Left kidney (tissue), 2 donors: Measurements from ENCODE around the gene EBF3. TPM values are rescaled to one million over a fixed set of nuclear protein-coding genes. Genes with fewer than 3 reads are reported as not detected.

Experiments used
- DNase-seq: peaks from one replicate; pipeline ENCODE4 v3.0.0-alpha.2; 2013
- polyA plus RNA-seq: library from polyadenylated mRNA; unstranded; fragments of 120-200 nt; gene quantifications from one replicate; pipeline ENCODE4 v1.2.1, GENCODE V29; 2013; ENCODE audit not compliant: insufficient read length

EBF3 gene
- polyA plus RNA-seq, 1 donor: 2.7 TPM

DNA sequence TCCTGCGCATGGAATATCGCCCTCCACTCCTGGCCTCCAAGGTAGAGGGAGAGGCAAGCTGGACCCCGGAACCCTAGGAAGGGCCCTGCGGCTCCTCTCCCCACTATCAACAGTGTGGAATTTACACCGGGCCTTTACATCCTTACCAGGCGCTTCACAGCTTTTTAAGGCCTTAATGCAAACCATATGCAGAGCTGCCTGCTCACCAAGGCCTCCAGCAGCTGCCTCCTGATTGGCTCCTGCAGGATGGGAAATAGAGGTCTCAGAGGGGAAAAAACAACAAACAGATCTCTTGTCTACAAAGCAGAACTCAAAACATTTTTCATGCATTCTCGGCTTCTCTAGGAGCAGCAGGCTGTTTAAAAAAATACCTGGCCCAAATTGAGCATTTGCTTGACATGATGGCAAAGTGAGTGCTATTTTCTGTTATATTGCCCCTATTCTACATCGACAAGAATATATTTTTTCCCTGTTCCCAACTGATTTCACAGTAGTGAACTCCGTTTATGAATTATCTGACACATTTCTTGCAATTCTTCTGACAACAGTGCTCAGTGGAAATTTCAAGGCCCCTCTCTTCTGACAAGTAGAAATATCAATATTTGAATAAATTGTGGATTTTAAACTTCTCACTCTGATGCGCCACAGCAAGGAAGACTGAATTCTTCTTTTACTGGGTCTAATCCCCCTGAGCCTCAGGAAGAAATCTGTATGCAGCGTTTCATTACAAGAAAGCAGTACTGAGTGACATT lies 51.7 kb downstream of the EBF3 start:
- DNase-seq: no peak

DNA sequence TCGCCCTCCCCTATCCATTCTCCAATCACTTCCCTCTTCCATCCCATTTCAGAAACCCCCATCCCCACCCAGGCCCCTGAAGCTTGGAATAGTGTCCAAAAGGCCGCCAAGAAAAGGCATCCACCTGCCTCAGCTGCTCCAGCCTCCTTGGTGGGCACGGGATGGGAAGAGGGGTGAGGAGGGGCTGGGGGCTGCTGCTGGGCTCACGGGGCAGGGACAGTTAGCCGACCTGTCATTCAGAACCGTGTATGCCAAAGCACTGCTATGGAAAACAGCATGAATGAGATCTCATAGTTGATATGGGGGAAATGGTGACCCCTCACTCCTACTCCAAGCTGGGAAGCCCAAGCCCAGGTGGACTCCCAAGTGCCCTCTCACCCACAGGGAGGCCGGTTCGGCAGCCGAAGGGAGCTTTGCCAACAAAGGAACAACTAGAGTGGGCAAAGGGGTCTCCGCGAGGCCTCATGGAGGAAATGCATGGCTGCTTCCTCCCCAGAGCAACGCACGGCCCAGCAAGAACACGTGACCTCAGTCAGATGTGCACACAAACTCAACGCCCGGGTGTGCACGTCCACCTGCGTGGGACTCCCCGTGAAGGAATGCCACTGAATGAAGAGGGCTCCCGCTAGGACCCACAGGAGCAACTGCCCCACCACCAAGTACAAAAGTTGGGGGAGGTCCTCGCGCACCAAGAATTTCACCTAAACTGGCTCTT lies 52.5 kb downstream of the EBF3 start:
- DNase-seq: no peak

DNA sequence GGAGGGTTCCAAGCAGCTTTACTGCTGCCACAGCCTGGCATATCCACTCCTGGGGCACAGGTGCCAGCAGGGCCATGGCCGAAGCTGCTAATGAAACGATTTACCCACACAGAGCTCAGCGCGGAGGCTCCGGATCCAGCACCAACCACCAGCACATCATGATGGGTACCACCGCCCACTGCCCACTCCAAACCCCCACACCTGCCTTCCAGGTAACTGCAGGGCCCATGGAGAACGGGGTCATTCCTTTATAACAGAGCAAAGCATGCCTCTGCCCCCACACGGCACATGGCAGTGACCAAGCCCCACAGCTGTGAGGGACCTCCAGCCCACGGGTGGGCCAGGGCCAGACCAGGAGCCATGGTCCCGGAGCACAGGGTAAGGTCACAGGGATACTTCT lies 53.2 kb downstream of the EBF3 start:
- DNase-seq: no peak

DNA sequence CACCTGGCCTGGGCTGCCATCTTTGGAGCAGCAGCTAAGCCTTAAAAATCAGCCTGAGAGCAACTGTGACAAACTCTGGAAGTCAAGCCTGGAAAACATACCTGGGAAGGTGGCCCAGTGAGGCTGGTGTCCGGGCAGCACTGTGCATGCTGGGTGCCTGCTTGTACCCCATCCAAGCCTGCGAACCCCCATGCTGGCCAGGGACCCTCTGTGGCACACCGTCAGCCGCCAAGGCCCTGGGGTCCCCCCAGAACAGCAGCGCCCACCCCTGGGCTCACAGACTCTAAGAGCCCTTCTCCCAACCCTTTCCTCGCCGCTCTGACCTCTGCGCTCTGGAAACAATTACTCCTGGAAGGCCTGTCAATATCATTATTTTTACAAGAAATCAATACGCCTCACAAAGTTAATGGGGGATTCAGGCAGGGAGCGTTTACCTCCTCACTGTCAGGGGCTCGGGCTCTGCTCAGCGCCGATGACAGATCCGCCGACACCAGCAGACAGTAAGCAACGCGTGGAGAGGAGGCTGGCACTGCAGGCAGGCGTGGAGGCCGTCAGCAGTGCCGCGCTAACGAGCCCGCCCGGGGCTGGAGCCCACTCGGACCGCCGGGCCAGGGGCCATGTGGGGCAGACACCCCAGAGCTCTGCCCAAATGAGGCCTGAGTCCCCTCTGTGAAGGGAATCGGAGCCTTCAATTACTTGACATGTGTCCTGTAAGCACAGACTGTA lies 54.4 kb downstream of the EBF3 start:
- DNase-seq: no peak

DNA sequence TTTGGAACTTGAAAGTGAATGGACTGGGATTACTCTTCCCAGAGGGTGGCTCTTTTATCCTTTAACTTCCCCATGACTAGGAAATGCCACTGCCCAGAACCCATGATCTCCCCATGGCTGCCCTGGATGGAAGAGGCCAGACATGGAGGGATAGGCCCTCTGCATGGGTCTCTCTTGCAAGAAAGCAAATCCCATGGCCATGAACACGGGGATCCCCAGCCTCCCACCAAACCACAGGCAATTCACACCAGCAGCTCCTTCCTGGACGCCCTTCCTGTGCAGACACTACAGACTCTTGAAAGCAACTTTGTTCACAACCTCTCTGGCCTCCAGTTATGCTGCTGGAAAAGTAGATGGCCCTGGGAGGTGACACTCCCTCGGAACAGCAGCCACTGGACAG lies 55.0 kb downstream of the EBF3 start:
- DNase-seq: no peak

- no peak for DNase-seq
Measured at GRCh38 chr10:129908406-129908805, 55.7 kb downstream of the EBF3 start.

GRCh38 chr10:129905553-129905952 lies 58.5 kb downstream of the EBF3 start:
- no peak for DNase-seq

GRCh38 chr10:129904323-129904722 lies 59.8 kb downstream of the EBF3 start:
- no peak for DNase-seq

GRCh38 chr10:129901389-129902006 lies 62.6 kb downstream of the EBF3 start:
- no peak for DNase-seq

- no peak for DNase-seq
Measured at GRCh38 chr10:129900825-129901224, 63.2 kb downstream of the EBF3 start.

DNA sequence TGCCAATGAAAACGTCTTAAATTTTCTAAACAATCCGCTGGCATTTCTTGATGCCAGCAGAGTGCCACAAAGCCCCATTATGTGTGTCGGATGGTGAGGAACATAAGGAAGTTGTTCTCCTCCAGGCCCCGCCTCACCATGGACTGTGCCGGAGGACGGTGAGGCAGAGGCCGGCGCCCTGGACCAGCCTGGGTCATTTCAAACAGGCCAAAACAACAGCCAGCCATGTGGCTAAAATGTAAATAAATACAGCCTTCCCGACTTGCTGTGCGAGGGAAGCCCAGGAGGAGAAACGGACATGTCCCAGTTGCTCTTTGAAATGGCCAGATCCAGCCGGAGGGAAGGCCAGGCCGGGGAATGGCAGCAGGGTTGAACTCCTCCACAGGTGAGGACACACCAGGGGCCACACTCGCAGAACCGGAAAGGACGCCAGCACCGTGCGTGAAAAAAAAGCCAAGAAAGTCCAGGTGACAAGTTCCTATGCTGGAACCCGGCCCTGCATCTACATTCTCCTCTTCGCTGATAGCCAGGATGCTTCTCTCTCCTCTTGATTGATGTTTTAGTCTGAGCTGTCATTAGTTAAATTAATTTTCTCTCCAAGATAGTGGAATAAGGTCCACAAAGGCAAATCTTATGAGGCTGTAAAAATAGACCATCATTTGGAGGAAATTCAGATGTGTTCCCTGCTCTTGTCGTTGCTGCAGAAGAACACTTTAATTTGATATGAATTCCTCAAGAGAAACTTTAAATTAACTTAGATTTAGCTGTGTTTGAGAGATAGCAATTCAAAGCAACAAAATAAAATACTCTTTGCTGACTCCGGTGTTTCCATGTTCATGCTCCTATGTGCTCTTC lies 64.6 kb downstream of the EBF3 start:
- DNase-seq: no peak

DNA sequence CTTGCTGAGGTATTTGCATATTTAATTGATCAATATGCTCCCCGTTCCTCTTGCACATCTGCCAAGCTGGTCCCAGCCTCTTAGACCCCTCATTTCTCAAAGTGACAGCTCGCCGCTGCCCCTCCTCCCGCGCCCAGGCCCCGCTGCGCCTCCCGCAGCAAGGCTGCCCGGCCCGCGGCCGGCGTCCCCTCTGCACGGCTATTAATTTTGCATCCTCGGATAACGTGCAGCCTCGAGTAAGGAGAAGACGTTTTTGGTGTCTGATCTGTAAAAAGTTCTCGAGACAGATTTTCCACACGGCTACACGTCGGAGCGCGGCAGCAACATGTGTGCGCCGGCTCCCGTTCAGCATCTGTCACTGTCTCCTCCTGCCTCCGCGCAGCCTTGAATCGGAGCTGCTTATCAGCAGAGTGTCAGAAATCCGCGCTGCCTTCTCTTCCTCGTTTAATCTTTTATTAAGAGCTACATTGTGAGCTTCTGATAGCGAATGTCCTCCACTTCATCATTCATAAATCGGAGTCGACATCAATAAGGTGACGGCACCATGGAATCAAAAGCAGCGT lies 65.3 kb downstream of the EBF3 start:
- no peak for DNase-seq

GRCh38 chr10:129897871-129898626 lies 66.0 kb downstream of the EBF3 start:
- no peak for DNase-seq

GRCh38 chr10:129896860-129897200 lies 67.2 kb downstream of the EBF3 start:
- no peak for DNase-seq

DNA sequence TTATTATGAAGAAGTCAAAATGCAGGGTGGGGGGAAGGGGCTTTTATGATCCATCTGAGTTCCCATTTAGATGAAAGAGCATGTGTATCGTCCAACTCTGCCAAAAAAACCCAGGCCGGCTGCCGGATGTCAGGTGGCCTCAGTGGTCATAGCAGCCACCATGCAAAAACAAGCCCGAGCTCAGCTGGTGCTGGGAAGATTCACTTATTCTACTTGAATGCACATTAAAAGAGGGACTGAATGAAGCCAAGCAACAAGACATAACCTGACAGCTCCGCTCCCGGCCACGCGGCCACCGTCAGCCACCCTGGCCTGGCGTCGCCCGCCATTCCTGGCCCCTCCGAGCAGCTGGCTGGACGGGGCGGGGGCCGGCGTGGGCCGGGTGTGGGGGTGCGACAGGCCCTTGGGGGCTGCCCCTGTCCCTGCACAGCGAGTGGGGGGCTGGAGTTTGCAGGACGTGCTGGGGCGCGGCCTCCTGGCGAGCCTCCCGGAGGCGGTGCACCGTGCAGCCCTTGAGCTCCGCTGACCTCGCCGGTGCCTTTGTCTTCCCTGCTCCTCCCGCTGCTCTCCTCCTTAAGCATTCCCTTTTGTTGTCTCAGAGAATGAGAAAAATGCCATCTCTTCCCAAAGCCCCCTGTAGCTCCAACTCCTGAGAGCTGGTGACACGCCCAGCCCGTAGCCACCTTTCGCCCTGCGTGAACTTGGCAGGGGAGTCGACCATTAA lies 67.8 kb downstream of the EBF3 start:
- DNase-seq: no peak

GRCh38 chr10:129895811-129896135 lies 68.3 kb downstream of the EBF3 start:
- no peak for DNase-seq

GRCh38 chr10:129894698-129895097 lies 69.4 kb downstream of the EBF3 start:
- no peak for DNase-seq

DNA sequence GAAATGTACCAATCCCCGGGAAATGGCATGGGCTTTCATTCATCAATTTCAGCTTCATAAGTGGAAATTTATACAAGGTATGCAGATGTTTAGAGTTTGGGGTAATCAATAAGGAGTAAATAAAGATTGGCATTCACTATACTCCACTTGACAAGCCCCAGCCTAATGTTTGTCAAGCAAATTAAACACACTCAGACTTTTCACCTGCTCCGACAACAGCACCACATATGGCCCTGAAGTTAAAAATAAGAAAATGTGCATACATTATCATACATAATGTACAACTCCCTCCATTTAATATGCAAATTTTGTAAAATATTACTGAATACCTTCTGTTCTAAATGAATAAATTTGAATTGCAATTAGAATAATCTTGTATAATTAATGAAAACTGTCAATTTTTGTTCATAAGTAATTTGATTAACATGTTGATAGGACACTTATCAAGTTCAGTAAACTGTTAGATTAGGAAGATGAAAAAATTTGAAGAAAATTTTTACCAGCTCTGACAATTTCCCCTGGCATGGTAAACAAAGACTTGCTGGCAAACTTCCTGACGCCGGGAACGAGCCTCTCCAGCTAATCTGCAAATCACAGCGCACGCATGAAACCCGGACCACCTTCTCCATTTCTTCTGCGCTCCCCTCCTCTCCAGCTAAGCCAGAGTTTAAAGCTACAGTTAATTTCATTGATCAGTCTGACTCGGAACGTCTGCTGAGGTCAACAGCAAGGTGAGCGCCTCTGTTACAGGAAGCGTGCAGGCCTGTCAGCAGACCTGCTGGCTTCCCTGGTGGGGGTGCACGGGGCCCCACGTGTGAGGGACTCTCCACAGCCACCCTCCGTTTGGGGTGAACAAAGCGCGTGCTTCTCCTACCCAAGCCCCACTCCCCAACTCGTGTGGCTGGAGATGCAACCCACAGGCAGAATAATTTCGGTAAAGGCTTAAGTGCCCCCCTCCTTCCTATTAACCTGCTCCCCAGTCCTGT lies 70.7 kb downstream of the EBF3 start:
- DNase-seq: no peak

DNA sequence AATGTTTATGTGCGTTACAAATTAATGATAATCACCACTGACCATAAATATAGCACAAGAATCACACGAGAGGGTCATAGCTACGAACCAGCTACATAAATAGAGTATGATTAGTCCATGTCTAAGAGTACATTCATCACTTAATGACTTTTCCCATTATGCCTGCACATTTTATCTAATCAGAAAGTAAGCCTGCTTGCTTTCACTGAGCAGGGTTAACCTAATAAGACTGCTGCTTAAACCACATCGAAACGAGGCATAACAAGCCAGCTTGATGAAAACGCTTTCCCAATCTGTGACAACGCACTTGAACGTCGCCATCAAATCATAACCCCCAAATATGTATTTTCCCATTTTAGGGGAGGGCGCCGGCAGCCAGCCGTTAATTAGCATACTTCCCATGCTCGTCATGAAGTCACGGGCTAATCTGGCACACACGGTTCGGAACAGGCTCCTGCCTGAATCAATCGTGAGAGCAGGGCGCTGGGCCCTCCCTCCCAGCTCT lies 71.5 kb downstream of the EBF3 start:
- DNase-seq: no peak
